ENCODE measurements around the gene HDAC3. TPM values are rescaled to one million over a fixed set of nuclear protein-coding genes. Genes with fewer than 3 reads are reported as not detected.

HDAC3 gene
- polyA plus RNA-seq, 1 of the 3 experiments (the other 2 are of a cell fraction) = 104 TPM

DNA sequence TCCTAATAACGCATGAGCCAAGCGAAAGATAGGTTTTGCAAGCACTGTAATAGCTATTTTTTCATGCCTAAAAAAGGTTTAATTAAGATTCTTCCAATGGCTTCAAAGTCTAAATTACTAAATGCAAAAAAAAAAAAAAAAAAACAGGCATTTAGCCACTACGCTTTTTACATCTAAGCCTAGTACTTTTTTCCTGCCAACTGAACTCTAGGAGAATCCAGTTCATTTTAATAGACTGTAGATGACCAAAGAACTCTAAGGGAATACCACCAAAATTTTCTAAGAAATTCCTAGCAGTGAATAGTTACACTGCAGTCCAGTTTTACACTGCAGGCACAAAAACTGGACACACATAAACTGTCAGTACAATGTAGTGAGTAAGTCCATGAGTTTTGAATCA, 27.6 kb downstream of the HDAC3 start:
- H3K27ac ChIP-seq (ENCODE audit: low read depth in 2 of 2, low read length in 1 of 2) = no peak overlapping the region
- H3K4me1 ChIP-seq (ENCODE audit: control insufficient read depth in 1 of 2, insufficient read depth in 2 of 2, low read depth in 1 of 2, low read length in 1 of 2) = peaks cover 0 to 8% of the 10 kb centered on the region in 2 experiments; a peak in 2 of 4 replicates
- TF ChIP-seq NRF1 (IDR thresholded peaks at IDR 0.05; ENCODE audit: low read depth, low read length) (no peak), NFIC (IDR thresholded peaks at IDR 0.05; ENCODE audit: borderline replicate concordance) (no peak), ELF1 (IDR thresholded peaks at IDR 0.05) (no peak), YY1 (IDR thresholded peaks at IDR 0.05; ENCODE audit: low read depth) (no peak), SMC3 (IDR thresholded peaks at IDR 0.05; ENCODE audit: low read depth, low read length) (no peak), RXRA (IDR thresholded peaks at IDR 0.05; ENCODE audit: borderline replicate concordance, low read depth) (no peak), PBX3 (IDR thresholded peaks at IDR 0.05) (no peak), POLR2AphosphoS5 (IDR thresholded peaks at IDR 0.05; ENCODE audit: low read depth, low read length) (no peak), CHD2 (IDR thresholded peaks at IDR 0.05; ENCODE audit: low read length, partially characterized antibody) (no peak), TCF12 (IDR thresholded peaks at IDR 0.05) (no peak), MEF2A (IDR thresholded peaks at IDR 0.05; ENCODE audit: borderline replicate concordance, low read depth) (no peak)
- TF ChIP-seq, protein P1, sequence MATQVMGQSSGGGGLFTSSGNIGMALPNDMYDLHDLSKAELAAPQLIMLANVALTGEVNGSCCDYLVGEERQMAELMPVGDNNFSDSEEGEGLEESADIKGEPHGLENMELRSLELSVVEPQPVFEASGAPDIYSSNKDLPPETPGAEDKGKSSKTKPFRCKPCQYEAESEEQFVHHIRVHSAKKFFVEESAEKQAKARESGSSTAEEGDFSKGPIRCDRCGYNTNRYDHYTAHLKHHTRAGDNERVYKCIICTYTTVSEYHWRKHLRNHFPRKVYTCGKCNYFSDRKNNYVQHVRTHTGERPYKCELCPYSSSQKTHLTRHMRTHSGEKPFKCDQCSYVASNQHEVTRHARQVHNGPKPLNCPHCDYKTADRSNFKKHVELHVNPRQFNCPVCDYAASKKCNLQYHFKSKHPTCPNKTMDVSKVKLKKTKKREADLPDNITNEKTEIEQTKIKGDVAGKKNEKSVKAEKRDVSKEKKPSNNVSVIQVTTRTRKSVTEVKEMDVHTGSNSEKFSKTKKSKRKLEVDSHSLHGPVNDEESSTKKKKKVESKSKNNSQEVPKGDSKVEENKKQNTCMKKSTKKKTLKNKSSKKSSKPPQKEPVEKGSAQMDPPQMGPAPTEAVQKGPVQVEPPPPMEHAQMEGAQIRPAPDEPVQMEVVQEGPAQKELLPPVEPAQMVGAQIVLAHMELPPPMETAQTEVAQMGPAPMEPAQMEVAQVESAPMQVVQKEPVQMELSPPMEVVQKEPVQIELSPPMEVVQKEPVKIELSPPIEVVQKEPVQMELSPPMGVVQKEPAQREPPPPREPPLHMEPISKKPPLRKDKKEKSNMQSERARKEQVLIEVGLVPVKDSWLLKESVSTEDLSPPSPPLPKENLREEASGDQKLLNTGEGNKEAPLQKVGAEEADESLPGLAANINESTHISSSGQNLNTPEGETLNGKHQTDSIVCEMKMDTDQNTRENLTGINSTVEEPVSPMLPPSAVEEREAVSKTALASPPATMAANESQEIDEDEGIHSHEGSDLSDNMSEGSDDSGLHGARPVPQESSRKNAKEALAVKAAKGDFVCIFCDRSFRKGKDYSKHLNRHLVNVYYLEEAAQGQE (IDR thresholded peaks at IDR 0.05; ENCODE audit: low read depth, low read length) = no peak
- TF ChIP-seq, protein P2, sequence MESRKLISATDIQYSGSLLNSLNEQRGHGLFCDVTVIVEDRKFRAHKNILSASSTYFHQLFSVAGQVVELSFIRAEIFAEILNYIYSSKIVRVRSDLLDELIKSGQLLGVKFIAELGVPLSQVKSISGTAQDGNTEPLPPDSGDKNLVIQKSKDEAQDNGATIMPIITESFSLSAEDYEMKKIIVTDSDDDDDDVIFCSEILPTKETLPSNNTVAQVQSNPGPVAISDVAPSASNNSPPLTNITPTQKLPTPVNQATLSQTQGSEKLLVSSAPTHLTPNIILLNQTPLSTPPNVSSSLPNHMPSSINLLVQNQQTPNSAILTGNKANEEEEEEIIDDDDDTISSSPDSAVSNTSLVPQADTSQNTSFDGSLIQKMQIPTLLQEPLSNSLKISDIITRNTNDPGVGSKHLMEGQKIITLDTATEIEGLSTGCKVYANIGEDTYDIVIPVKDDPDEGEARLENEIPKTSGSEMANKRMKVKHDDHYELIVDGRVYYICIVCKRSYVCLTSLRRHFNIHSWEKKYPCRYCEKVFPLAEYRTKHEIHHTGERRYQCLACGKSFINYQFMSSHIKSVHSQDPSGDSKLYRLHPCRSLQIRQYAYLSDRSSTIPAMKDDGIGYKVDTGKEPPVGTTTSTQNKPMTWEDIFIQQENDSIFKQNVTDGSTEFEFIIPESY (IDR thresholded peaks at IDR 0.05; ENCODE audit: borderline replicate concordance, low read depth) = no peak
- TF ChIP-seq, protein P3, sequence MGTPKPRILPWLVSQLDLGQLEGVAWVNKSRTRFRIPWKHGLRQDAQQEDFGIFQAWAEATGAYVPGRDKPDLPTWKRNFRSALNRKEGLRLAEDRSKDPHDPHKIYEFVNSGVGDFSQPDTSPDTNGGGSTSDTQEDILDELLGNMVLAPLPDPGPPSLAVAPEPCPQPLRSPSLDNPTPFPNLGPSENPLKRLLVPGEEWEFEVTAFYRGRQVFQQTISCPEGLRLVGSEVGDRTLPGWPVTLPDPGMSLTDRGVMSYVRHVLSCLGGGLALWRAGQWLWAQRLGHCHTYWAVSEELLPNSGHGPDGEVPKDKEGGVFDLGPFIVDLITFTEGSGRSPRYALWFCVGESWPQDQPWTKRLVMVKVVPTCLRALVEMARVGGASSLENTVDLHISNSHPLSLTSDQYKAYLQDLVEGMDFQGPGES (IDR thresholded peaks at IDR 0.05; ENCODE audit: low read depth, low read length) = no peak
- TF ChIP-seq, protein P4, sequence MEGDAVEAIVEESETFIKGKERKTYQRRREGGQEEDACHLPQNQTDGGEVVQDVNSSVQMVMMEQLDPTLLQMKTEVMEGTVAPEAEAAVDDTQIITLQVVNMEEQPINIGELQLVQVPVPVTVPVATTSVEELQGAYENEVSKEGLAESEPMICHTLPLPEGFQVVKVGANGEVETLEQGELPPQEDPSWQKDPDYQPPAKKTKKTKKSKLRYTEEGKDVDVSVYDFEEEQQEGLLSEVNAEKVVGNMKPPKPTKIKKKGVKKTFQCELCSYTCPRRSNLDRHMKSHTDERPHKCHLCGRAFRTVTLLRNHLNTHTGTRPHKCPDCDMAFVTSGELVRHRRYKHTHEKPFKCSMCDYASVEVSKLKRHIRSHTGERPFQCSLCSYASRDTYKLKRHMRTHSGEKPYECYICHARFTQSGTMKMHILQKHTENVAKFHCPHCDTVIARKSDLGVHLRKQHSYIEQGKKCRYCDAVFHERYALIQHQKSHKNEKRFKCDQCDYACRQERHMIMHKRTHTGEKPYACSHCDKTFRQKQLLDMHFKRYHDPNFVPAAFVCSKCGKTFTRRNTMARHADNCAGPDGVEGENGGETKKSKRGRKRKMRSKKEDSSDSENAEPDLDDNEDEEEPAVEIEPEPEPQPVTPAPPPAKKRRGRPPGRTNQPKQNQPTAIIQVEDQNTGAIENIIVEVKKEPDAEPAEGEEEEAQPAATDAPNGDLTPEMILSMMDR (IDR thresholded peaks at IDR 0.05) = no peak
- no peaks in the 10 kb centered on the region for H3K27me3 ChIP-seq (ENCODE audit: insufficient read depth)
- no peak overlapping the region for H3K4me3 ChIP-seq (ENCODE audit: low read depth in 2 of 2, low read length in 1 of 2)
- no peak for DNase-seq
- no peaks in the 10 kb centered on the region for H3K9me2 ChIP-seq
- ChIA-PET CTCF (interaction anchor here (1.5 to 4.2 kb wide), 3 partner anchors 10 to 17 kb away, joined by 11 to 32 read pairs (median 13); partner anchors contain the start of gene DIAPH1), POLR2A (no interaction called here)
- H3F3A ChIP-seq (replicated peaks; ENCODE audit: insufficient read depth) = peaks cover 6% of the 10 kb centered on the region
- peaks cover 94% of the 10 kb centered on the region for H3K79me2 ChIP-seq (ENCODE audit: insufficient read depth)
- H2AFZ ChIP-seq (ENCODE audit: low read depth) = no peak overlapping the region
- H3K4me2 ChIP-seq = no peak overlapping the region
- H3K9ac ChIP-seq = no peak overlapping the region
- no peaks in the 10 kb centered on the region for H3K9me3 ChIP-seq
- 97% methylated on average over 3 of the region's 3 CpGs for WGBS (ENCODE audit: low lambda C conversion rate)
- no peaks in the 10 kb centered on the region for H4K20me1 ChIP-seq (ENCODE audit: insufficient read depth)
- peaks cover 4% of the 10 kb centered on the region in 2 experiments for H3K36me3 ChIP-seq (replicated peaks in 1 of 2; ENCODE audit: control insufficient read depth in 1 of 2, insufficient read depth in 2 of 2, low read length in 1 of 2)
